ENCODE measurements around the gene ARPC1A.

Gene ARPC1A

DNA sequence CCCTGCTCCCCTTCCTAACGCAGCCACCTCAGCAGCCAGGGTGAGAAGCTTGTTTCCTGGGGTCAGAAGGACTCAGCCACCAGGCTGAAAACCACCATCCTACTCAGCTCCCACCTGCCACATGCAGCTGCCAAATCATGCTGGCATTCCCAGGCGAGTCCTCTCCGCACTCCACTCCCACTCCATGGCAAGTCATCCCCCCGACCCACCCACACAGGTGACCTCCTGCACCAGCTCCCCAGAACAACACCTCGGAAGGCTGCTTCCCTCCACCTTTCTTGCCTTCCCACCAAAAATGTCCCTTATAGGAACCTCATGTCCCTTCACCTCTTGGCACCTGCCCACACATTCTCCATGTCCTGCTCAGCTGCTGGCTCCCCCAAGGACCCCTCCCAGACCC is 78.1 kb downstream of the ARPC1A start:
- no peaks in the 10 kb centered on the region for H3K9me3 ChIP-seq (ENCODE audit: insufficient read depth, low read depth, low read length)
- no peaks in the 10 kb centered on the region for H3K27me3 ChIP-seq (ENCODE audit: insufficient read depth, low read length, poor library complexity, severe bottlenecking)
- TF ChIP-seq, protein P1, sequence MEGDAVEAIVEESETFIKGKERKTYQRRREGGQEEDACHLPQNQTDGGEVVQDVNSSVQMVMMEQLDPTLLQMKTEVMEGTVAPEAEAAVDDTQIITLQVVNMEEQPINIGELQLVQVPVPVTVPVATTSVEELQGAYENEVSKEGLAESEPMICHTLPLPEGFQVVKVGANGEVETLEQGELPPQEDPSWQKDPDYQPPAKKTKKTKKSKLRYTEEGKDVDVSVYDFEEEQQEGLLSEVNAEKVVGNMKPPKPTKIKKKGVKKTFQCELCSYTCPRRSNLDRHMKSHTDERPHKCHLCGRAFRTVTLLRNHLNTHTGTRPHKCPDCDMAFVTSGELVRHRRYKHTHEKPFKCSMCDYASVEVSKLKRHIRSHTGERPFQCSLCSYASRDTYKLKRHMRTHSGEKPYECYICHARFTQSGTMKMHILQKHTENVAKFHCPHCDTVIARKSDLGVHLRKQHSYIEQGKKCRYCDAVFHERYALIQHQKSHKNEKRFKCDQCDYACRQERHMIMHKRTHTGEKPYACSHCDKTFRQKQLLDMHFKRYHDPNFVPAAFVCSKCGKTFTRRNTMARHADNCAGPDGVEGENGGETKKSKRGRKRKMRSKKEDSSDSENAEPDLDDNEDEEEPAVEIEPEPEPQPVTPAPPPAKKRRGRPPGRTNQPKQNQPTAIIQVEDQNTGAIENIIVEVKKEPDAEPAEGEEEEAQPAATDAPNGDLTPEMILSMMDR (conservative IDR thresholded peaks at IDR 0.05; ENCODE audit: low read length): no peak
- no peak for TF ChIP-seq EZH2phosphoT487 (IDR thresholded peaks at IDR 0.05; ENCODE audit: borderline replicate concordance)
- no peak overlapping the region for H2AFZ ChIP-seq (ENCODE audit: low read length)
- peak overlapping the region; percentile 23 for H3K4me2 ChIP-seq (ENCODE audit: low read depth, low read length, poor library complexity, severe bottlenecking)
- H3K4me3 ChIP-seq (ENCODE audit: low read length, poor library complexity, severe bottlenecking): no peak overlapping the region
- H4K20me1 ChIP-seq (ENCODE audit: insufficient read depth, low read length, poor library complexity, severe bottlenecking): peaks cover 25% of the 10 kb centered on the region
- H3F3A ChIP-seq (ENCODE audit: low read depth): no peaks in the 10 kb centered on the region
- H3K36me3 ChIP-seq (ENCODE audit: insufficient read depth, low read length): peaks cover 41% of the 10 kb centered on the region; the same call in 1 of the 2 replicates
- H3K9ac ChIP-seq (ENCODE audit: low read depth, low read length, poor library complexity, severe bottlenecking): no peak overlapping the region
- H3K4me1 ChIP-seq (ENCODE audit: insufficient read depth, low read length, poor library complexity, severe bottlenecking): peaks cover 20% of the 10 kb centered on the region
- H3K79me2 ChIP-seq (ENCODE audit: insufficient read depth, low read length): peaks cover 47% of the 10 kb centered on the region
- no peaks in the 10 kb centered on the region for H3K9me2 ChIP-seq (replicated peaks; ENCODE audit: low read depth, low read length)

DNA sequence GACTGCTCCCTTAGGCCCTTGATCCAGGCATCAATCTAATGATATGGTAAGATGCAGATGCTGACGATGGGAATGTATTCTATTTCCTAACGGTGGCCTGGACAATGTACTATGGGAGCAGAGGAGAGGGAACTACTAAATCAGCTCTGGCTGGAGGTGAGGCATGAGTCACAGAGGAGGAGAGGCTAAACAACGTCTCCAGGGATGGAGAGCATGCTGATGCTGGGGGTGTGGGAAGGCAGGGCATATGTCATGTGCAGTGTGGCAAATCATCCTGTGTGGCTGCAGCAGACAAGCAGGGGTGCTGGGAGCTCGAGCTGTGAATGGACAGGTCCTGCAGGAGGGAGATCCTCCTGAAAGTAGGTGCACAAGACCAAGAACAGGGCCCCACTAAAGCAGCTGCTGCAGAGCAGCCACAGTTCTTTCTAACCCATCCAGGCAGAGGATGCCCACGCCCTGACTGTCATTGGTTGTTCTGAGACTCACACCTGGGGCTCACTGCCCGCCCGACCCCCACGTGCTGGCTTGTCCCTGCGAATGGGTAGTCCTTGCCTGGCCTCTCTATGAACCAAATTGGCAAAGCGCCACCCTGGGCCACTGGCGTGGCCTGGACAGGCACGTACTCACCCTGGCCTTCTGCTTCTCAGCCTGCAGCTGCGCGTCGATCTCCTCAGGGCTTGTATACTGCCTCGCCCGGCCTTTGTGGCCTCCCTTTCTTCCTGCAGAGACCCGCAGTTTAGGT is 78.7 kb downstream of the ARPC1A start:
- Histone ChIP-seq H4K20me1 (ENCODE audit: insufficient read depth, low read length, poor library complexity, severe bottlenecking) (peaks cover 26% of the 10 kb centered on the region), H3K4me1 (ENCODE audit: insufficient read depth, low read length, poor library complexity, severe bottlenecking) (peaks cover 20% of the 10 kb centered on the region), H3F3A (ENCODE audit: low read depth) (no peaks in the 10 kb centered on the region), H3K9me3 (ENCODE audit: insufficient read depth, low read depth, low read length) (no peaks in the 10 kb centered on the region), H3K79me2 (ENCODE audit: insufficient read depth, low read length) (peaks cover 52% of the 10 kb centered on the region), H3K36me3 (ENCODE audit: insufficient read depth, low read length) (peaks cover 34% of the 10 kb centered on the region; the same call in 1 of the 2 replicates), H3K4me3 (ENCODE audit: low read length, poor library complexity, severe bottlenecking) (no peak overlapping the region), H2AFZ (ENCODE audit: low read length) (no peak overlapping the region), H3K4me2 (ENCODE audit: low read depth, low read length, poor library complexity, severe bottlenecking) (peak overlapping the region; percentile 23), H3K27me3 (ENCODE audit: insufficient read depth, low read length, poor library complexity, severe bottlenecking) (no peaks in the 10 kb centered on the region), H3K9me2 (replicated peaks; ENCODE audit: low read depth, low read length) (no peaks in the 10 kb centered on the region), H3K9ac (ENCODE audit: low read depth, low read length, poor library complexity, severe bottlenecking) (no peak overlapping the region)
- TF ChIP-seq, protein P1 (conservative IDR thresholded peaks at IDR 0.05; ENCODE audit: low read length): no peak
- TF ChIP-seq EZH2phosphoT487 (IDR thresholded peaks at IDR 0.05; ENCODE audit: borderline replicate concordance): no peak

DNA sequence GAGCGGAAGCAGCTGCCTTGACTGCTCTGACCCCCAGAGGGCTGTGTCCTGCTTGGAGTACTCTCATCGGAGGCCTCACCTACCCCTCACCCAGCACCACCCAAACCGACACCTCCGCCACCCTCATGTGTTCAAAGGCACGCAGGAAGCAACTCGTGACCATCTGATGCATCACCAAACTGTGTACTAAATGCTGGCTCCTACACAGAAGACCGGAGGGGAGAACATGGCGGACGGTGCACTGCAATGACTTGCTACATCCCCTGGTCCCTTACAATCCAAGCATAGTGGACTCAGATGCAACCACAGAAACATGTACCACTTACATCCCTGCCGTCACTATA is 79.3 kb downstream of the ARPC1A start:
- Histone ChIP-seq H3K4me2 (ENCODE audit: low read depth, low read length, poor library complexity, severe bottlenecking) (peak overlapping the region; percentile 23), H3K9ac (ENCODE audit: low read depth, low read length, poor library complexity, severe bottlenecking) (no peak overlapping the region), H3K79me2 (ENCODE audit: insufficient read depth, low read length) (peaks cover 58% of the 10 kb centered on the region), H3K4me1 (ENCODE audit: insufficient read depth, low read length, poor library complexity, severe bottlenecking) (peaks cover 24% of the 10 kb centered on the region), H3K9me3 (ENCODE audit: insufficient read depth, low read depth, low read length) (no peaks in the 10 kb centered on the region), H3K36me3 (ENCODE audit: insufficient read depth, low read length) (peaks cover 29% of the 10 kb centered on the region; the same call in 1 of the 2 replicates), H2AFZ (ENCODE audit: low read length) (no peak overlapping the region), H3K9me2 (replicated peaks; ENCODE audit: low read depth, low read length) (no peaks in the 10 kb centered on the region), H3F3A (ENCODE audit: low read depth) (no peaks in the 10 kb centered on the region), H4K20me1 (ENCODE audit: insufficient read depth, low read length, poor library complexity, severe bottlenecking) (peaks cover 32% of the 10 kb centered on the region), H3K27me3 (ENCODE audit: insufficient read depth, low read length, poor library complexity, severe bottlenecking) (no peaks in the 10 kb centered on the region), H3K4me3 (ENCODE audit: low read length, poor library complexity, severe bottlenecking) (no peak overlapping the region)
- TF ChIP-seq, protein P1 (conservative IDR thresholded peaks at IDR 0.05; ENCODE audit: low read length): no peak
- no peak for TF ChIP-seq EZH2phosphoT487 (IDR thresholded peaks at IDR 0.05; ENCODE audit: borderline replicate concordance)
